Mucosa of descending colon (tissue), 3 donors: Measurements from ENCODE around the gene CYP4V2. TPM values are rescaled to one million over a fixed set of nuclear protein-coding genes. Genes with fewer than 3 reads are reported as not detected.
A peak's percentile ranks its signal among the peaks of the same experiment; 100 is the strongest.

ENCODE experiments used
- ATAC-seq: fragments of 200-7000 bp; cut with Tn5 transposase; one replicate; pipeline ENCODE4 v1.9.1; 2020; ENCODE audit warnings: mild to moderate bottlenecking, moderate library complexity
- DNase-seq, 3 donors: peaks; one replicate each; pipeline ENCODE4 v3.0.0-alpha.2; 2020
- H3K36me3 ChIP-seq: fragments of 200-600 bp; one replicate; pipeline ENCODE4 v1.8.0; 2021; ENCODE audit warnings: low read depth, mild to moderate bottlenecking
- H3K4me1 ChIP-seq: fragments of 200-600 bp; one replicate; pipeline ENCODE4 v1.8.0; 2021; ENCODE audit warnings: low read depth, mild to moderate bottlenecking
- H3K4me3 ChIP-seq: fragments of 200-600 bp; one replicate; pipeline ENCODE4 v1.8.0; 2021; ENCODE audit warnings: mild to moderate bottlenecking
- H3K9me3 ChIP-seq: fragments of 200-600 bp; one replicate; pipeline ENCODE4 v1.8.0; 2021; ENCODE audit warnings: mild to moderate bottlenecking
- intact Hi-C, 2 donors: fragments of 100-400 bp; cut with DNase I in 1 of 2; cut with micrococcal nuclease in 1 of 2; formaldehyde crosslinking; loops; one replicate each; pipeline versions ENCODE4 v1.11.0 to v1.11.1; 2022; cut with DNase I, micrococcal nuclease
- total RNA-seq, 3 donors: library from RNA; stranded (reverse); fragmentation: NEBNext Ultra II Directional in 2 of 3; extraction: Animal tissue kit (Norgen Biotek cat#: 25700) in 2 of 3; gene quantifications; one replicate each; pipeline versions ENCODE4 v1.2.1 to v1.2.4, GENCODE V29; 2021 to 2023
- TF ChIP-seq, protein P1 (sequence below): fragments of 200-600 bp; IDR thresholded peaks from one replicate; pipeline ENCODE4 v1.8.0; 2022; ENCODE audit warnings: antibody characterized with exemption, mild to moderate bottlenecking
- donor health status: DM: no; HTN: no; CAD: no; lungs with moderate emphysema.
- donor health status: DM: no; HTN: no; CAD: no.
- donor health status: DM: no; HTN: yes; CAD: no.

CYP4V2 gene
- total RNA-seq, 3 donors from 2014 or later, result 38.4 to 50.8 (median 49.2) TPM

DNA sequence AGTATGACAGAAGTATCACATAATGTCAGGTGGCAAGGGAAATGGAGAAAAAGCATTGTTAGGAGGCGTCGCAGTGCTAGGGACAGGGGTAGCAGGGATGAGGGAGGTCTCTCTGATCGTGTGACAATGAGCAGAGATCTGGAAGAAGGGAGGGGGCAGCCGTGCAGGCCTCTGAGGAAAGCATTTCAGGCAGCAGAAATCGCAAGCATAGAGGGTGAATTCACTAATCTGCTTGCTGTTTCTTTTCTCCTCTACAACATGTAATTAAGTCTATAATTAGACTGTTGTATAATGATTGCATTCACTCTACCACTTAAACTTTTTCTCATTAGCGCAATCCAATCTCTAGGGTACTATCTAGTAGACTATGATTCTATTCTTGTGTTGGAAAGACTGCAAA is 9.1 kb downstream of the CYP4V2 start:
- no peak for ATAC-seq
- intact Hi-C loops, result no loop called here

DNA sequence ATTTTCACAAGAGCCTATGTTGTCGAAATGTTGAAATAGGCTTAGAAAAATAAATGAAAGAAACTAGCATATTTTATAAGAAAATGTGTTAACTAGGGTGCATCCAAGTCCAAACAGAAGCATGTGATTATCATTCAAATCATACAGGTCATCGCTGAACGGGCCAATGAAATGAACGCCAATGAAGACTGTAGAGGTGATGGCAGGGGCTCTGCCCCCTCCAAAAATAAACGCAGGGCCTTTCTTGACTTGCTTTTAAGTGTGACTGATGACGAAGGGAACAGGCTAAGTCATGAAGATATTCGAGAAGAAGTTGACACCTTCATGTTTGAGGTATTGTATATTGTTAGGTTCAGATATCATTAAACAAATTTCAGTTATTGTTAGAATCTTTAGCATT is 9.6 kb downstream of the CYP4V2 start:
- Histone ChIP-seq H3K4me1 (peaks cover 3% of the 10 kb centered on the region), H3K36me3 (no peaks in the 10 kb centered on the region), H3K9me3 (no peaks in the 10 kb centered on the region), H3K4me3 (no peak overlapping the region)
- DNase-seq (no peak), ATAC-seq (no peak)
- intact Hi-C loops, result no loop called here
- TF ChIP-seq, protein P1, sequence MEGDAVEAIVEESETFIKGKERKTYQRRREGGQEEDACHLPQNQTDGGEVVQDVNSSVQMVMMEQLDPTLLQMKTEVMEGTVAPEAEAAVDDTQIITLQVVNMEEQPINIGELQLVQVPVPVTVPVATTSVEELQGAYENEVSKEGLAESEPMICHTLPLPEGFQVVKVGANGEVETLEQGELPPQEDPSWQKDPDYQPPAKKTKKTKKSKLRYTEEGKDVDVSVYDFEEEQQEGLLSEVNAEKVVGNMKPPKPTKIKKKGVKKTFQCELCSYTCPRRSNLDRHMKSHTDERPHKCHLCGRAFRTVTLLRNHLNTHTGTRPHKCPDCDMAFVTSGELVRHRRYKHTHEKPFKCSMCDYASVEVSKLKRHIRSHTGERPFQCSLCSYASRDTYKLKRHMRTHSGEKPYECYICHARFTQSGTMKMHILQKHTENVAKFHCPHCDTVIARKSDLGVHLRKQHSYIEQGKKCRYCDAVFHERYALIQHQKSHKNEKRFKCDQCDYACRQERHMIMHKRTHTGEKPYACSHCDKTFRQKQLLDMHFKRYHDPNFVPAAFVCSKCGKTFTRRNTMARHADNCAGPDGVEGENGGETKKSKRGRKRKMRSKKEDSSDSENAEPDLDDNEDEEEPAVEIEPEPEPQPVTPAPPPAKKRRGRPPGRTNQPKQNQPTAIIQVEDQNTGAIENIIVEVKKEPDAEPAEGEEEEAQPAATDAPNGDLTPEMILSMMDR, result no peak

More for the DNA sequence above, 9.1 kb downstream of the CYP4V2 start:
- Histone ChIP-seq H3K4me1 (peaks cover 3% of the 10 kb centered on the region), H3K9me3 (no peaks in the 10 kb centered on the region), H3K4me3 (no peak overlapping the region), H3K36me3 (no peaks in the 10 kb centered on the region)
- TF ChIP-seq, protein P1, result no peak
- no peak for DNase-seq

DNA sequence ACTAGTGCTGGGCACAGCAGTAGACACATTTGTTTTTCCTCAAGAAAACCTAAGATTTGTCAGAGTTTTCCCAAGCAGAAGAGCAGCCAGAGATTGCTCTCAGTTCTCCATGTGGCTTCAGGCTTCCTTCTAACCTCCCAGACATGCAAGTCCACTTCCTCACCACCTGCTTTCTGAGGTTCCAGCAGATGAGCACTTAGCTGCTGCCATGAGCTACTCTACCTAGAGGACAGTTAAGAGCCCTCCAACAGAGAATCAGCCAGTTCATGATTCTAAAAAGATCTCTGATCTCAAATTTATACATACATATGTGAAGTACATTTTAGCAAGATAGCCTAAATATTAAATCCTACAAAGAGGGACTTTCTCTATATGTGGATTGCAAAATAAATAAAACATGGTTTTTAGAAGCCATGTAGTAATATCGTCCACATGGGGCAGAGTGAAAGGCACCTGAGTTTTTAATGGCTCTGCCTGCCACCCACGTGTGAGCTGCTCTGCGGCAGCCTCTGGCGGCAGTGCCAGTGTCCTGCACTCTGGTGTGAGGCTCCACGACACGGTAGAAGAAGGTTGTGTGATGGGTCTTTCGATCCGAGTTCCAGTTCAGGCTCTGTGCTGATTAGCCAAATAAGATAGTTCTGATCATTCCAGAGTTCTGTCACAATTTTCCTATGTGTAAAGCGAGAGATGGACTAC is 10.3 kb downstream of the CYP4V2 start:
- H3K9me3 ChIP-seq, result no peaks in the 10 kb centered on the region
- ATAC-seq (peak; percentile 87), DNase-seq (peak; percentile 57 to 73 (median 57))
- peaks cover 3% of the 10 kb centered on the region for H3K4me1 ChIP-seq
- no peaks in the 10 kb centered on the region for H3K36me3 ChIP-seq
- H3K4me3 ChIP-seq, result no peak overlapping the region
- TF ChIP-seq, protein P1, result peak; percentile 75
- intact Hi-C loops, result no loop called here

DNA sequence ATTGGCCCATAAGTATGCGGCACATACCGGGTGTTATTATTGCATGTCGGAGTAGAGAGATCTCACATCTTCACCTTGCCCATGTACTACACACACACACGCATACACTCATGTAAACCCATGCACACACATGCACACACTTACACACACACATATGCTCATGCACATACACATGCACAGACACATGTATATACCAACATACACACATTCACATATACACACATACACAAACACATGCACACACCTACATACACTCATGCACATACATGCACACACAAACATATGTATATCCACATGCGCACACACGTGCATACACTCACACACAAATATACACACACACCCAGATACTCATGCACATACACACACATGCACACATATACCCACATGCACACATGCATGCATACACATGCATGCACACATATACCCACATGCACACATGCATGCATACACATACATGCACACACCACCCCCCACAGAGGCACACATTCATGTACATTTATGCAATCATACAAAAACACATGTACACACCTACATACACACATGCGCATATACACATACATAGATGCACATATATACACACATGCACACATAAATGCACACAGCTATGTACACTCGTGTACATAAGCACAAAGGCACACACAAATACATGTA is 11.2 kb downstream of the CYP4V2 start:
- ATAC-seq, result no peak
- peaks cover 3% of the 10 kb centered on the region for H3K4me1 ChIP-seq
- no peaks in the 10 kb centered on the region for H3K36me3 ChIP-seq
- TF ChIP-seq, protein P1, result no peak
- DNase-seq, result no peak
- no peak overlapping the region for H3K4me3 ChIP-seq
- intact Hi-C loops, result no loop called here
- H3K9me3 ChIP-seq, result no peaks in the 10 kb centered on the region

DNA sequence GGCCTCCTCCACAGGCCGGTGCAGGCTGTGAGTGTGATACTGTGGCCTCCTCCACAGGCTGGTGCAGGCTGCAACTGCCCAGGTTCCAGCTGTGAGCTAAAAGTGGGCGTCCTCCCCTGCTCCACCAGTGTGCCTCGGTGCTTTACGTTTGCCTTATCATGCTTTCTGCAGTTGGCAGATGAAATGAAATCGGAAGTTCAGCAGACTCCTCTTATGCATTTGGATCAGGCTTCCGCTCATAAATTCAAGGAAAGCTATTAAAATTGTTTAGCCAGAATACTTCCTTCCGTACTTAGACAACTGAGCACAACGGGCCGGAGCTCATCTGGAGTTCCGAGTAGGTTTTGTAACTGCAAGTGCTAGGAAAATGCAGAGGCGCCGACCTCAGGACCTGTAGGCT is 12.0 kb downstream of the CYP4V2 start:
- Histone ChIP-seq H3K4me3 (no peak overlapping the region), H3K4me1 (peaks cover 3% of the 10 kb centered on the region), H3K36me3 (no peaks in the 10 kb centered on the region), H3K9me3 (no peaks in the 10 kb centered on the region)
- TF ChIP-seq, protein P1, result no peak
- DNase-seq (peak in 1 of 3 donors; percentile 50), ATAC-seq (peak; percentile 14)
- intact Hi-C loops, result no loop called here
